ENCODE data around the gene SLC16A5. TPM values are rescaled to one million over a fixed set of nuclear protein-coding genes. Genes with fewer than 3 reads are reported as not detected.

The SLC16A5 gene
- polyA plus RNA-seq, 3 donors: 26.1 to 99.4 (median 27.0) TPM

- Histone ChIP-seq H3K4me2 (replicated peaks; ENCODE audit: extremely low read depth, low read length, poor library complexity, severe bottlenecking) (peak overlapping the region; percentile 62), H3K27ac (ENCODE audit: low read depth in 1 of 2, low read length in 2 of 2) (peak overlapping the region; percentile 38 to 78), H3K9me3 (replicated peaks in 1 of 2; ENCODE audit: control insufficient read depth in 1 of 2, insufficient read depth in 1 of 2, low read length in 2 of 2) (no peaks in the 10 kb centered on the region), H3K4me3 (replicated peaks in 1 of 3; ENCODE audit: low read depth in 2 of 3, low read length in 3 of 3) (peak overlapping the region in 1 of 3 experiments; percentile 52), H4K20me1 (ENCODE audit: insufficient read depth, low read length) (peaks cover 8% of the 10 kb centered on the region), H2AFZ (ENCODE audit: insufficient read depth, low read depth, low read length, poor library complexity, severe bottlenecking) (peak overlapping the region; percentile 29), H3K36me3 (replicated peaks in 1 of 2; ENCODE audit: control insufficient read depth in 1 of 2, insufficient read depth in 2 of 2, low read length in 2 of 2) (peaks cover 36 to 45% of the 10 kb centered on the region in 2 donors), H3K4me1 (ENCODE audit: control insufficient read depth in 1 of 2, insufficient read depth in 2 of 2, low read length in 2 of 2) (peaks cover 57% of the 10 kb centered on the region in 2 donors), H3K9ac (ENCODE audit: insufficient read depth, low read length, poor library complexity, severe bottlenecking) (no peak overlapping the region), H3K27me3 (ENCODE audit: control insufficient read depth in 2 of 2, insufficient read depth in 2 of 2, low read length in 2 of 2) (no peaks in the 10 kb centered on the region), H3K79me2 (ENCODE audit: insufficient read depth, low read length) (peaks cover 37% of the 10 kb centered on the region)
- WGBS (ENCODE audit: insufficient coverage): 0% methylated on average over 6 of the region's 14 CpGs
- peaks cover 52% of the 10 kb centered on the region for H3K4me1 Mint-ChIP-seq
- H3K36me3 Mint-ChIP-seq: peaks cover 35 to 64% of the 10 kb centered on the region in 2 donors
- DNase-seq: peak; percentile 92 to 96 (median 96)
- peak overlapping the region; percentile 48 to 76 for H3K4me3 Mint-ChIP-seq
- H3K9me3 Mint-ChIP-seq: peaks cover 0 to 2% (median 0%) of the 10 kb centered on the region in 7 donors
- H3K27ac Mint-ChIP-seq: peak overlapping the region; percentile 88 to 96 (median 92)
- intact Hi-C loops (cut with micrococcal nuclease): no loop called here
- H3K27me3 Mint-ChIP-seq (ENCODE audit: low read depth in 3 of 3): peaks cover 2 to 3% (median 3%) of the 10 kb centered on the region in 3 donors
- TF ChIP-seq CTCF (IDR thresholded peaks at IDR 0.05): no peak
These were observed 8.4 kb downstream of the SLC16A5 start for GRCh38 chr17:75096082-75096625.

- Histone ChIP-seq H3K9ac (ENCODE audit: insufficient read depth, low read length, poor library complexity, severe bottlenecking) (no peak overlapping the region), H3K4me1 (ENCODE audit: control insufficient read depth in 1 of 2, insufficient read depth in 2 of 2, low read length in 2 of 2) (peaks cover 53% of the 10 kb centered on the region in 2 donors)
- H3K36me3 Mint-ChIP-seq: peaks cover 37 to 74% of the 10 kb centered on the region in 2 donors
These were observed 10.1 kb downstream of the SLC16A5 start for GRCh38 chr17:75097865-75098264.

More at GRCh38 chr17:75097865-75098264, 10.1 kb downstream of the SLC16A5 start:
- Histone ChIP-seq H3K27ac (ENCODE audit: low read depth in 1 of 2, low read length in 2 of 2) (no peak overlapping the region), H3K4me3 (replicated peaks in 1 of 3; ENCODE audit: low read depth in 2 of 3, low read length in 3 of 3) (no peak overlapping the region), H2AFZ (ENCODE audit: insufficient read depth, low read depth, low read length, poor library complexity, severe bottlenecking) (no peak overlapping the region), H3K4me2 (replicated peaks; ENCODE audit: extremely low read depth, low read length, poor library complexity, severe bottlenecking) (no peak overlapping the region), H4K20me1 (ENCODE audit: insufficient read depth, low read length) (peaks cover 4% of the 10 kb centered on the region), H3K9me3 (replicated peaks in 1 of 2; ENCODE audit: control insufficient read depth in 1 of 2, insufficient read depth in 1 of 2, low read length in 2 of 2) (no peaks in the 10 kb centered on the region), H3K36me3 (replicated peaks in 1 of 2; ENCODE audit: control insufficient read depth in 1 of 2, insufficient read depth in 2 of 2, low read length in 2 of 2) (peaks cover 36 to 45% of the 10 kb centered on the region in 2 donors), H3K27me3 (ENCODE audit: control insufficient read depth in 2 of 2, insufficient read depth in 2 of 2, low read length in 2 of 2) (no peaks in the 10 kb centered on the region), H3K79me2 (ENCODE audit: insufficient read depth, low read length) (peaks cover 21% of the 10 kb centered on the region)
- Mint-ChIP-seq H3K4me1 (peaks cover 49% of the 10 kb centered on the region), H3K27ac (peak overlapping the region in 2 of 7 donors; percentile 50 to 68), H3K9me3 (peaks cover 0 to 2% (median 0%) of the 10 kb centered on the region in 7 donors), H3K4me3 (no peak overlapping the region), H3K27me3 (ENCODE audit: low read depth in 3 of 3) (peaks cover 0 to 4% (median 3%) of the 10 kb centered on the region in 3 donors)
- TF ChIP-seq CTCF (IDR thresholded peaks at IDR 0.05): no peak
- intact Hi-C loops (cut with micrococcal nuclease): no loop called here
- DNase-seq: no peak
- WGBS (ENCODE audit: insufficient coverage): 96% methylated on average over 7 of the region's 7 CpGs

All from CD14-positive monocyte (primary cell).